Vagina (tissue), 2 donors: ENCODE results near the gene SLC13A1.

Experiments
- CTCF ChIP-seq, 3 experiments: fragments of 450-650 bp in 2 of 3; fragments of 200-600 bp in 1 of 3; sonication (generic) in 1 of 3; IDR thresholded peaks; one replicate each; pipeline ENCODE4 v1.5.1; 2017 to 2019; ENCODE audit warnings: antibody characterized with exemption in 3 of 3, mild to moderate bottlenecking in 2 of 3, moderate library complexity in 2 of 3
- POLR2A ChIP-seq, 2 donors: fragments of 450-650 bp; IDR thresholded peaks; one replicate each; pipeline ENCODE4 v1.6.1; 2017; ENCODE audit warnings: antibody characterized with exemption in 2 of 2, mild to moderate bottlenecking in 2 of 2, moderate library complexity in 2 of 2
- POLR2AphosphoS5 ChIP-seq, 2 donors: sonication (generic); formaldehyde crosslinking; IDR thresholded peaks; one replicate each; pipeline ENCODE4 v1.9.0; 2017; ENCODE audit warnings: antibody characterized with exemption in 2 of 2, mild to moderate bottlenecking in 2 of 2, low read depth in 1 of 2; ENCODE audit not compliant: insufficient read depth in 1 of 2

GRCh38 chr7:123242467-123243092 is 42.8 kb upstream of the SLC13A1 start:
- TF ChIP-seq CTCF (IDR thresholded peaks at IDR 0.05) (no peak), POLR2AphosphoS5 (IDR thresholded peaks at IDR 0.05; ENCODE audit: insufficient read depth in 1 of 2, low read depth in 1 of 2) (no peak), POLR2A (IDR thresholded peaks at IDR 0.05) (no peak)
